HepG2 (cell line): ENCODE measurements around the gene ARF5. TPM values are rescaled to one million over a fixed set of nuclear protein-coding genes. Genes with fewer than 3 reads are reported as not detected.

Experiments
- ATF5 ChIP-seq: sonication (generic); formaldehyde crosslinking; IDR thresholded peaks from 2 replicates; pipeline ENCODE4 v1.4.0; 2020; ENCODE audit warnings: mild to moderate bottlenecking, low read depth, missing genetic modification reagents
- BORCS8-MEF2B ChIP-seq: sonication (generic); formaldehyde crosslinking; IDR thresholded peaks from 2 replicates; pipeline ENCODE4 v1.8.0; 2022; ENCODE audit warnings: mild to moderate bottlenecking, missing genetic modification reagents
- CBFB ChIP-seq: sonication (generic); formaldehyde crosslinking; IDR thresholded peaks from 2 replicates; pipeline ENCODE4 v1.4.0; 2020; ENCODE audit warnings: missing genetic modification reagents
- HIVEP1 ChIP-seq: sonication (generic); formaldehyde crosslinking; IDR thresholded peaks from 2 replicates; pipeline ENCODE4 v1.4.0; 2020; ENCODE audit warnings: mild to moderate bottlenecking, missing genetic modification reagents
- HMGA1 ChIP-seq: sonication (generic); formaldehyde crosslinking; conservative IDR thresholded peaks from 2 replicates; pipeline ENCODE4 v1.4.0; 2020; ENCODE audit warnings: missing genetic modification reagents
- HNF4G ChIP-seq, 2 experiments: sonication (generic) in 1 of 2; formaldehyde crosslinking in 1 of 2; IDR thresholded peaks; 2 replicates each; pipeline versions ENCODE4 v1.4.0 to v1.6.1; 2011 to 2020; ENCODE audit warnings: borderline replicate concordance in 2 of 2, low read depth in 2 of 2, mild to moderate bottlenecking in 2 of 2, low read length in 1 of 2, missing genetic modification reagents in 1 of 2, moderate library complexity in 1 of 2
- MEF2D ChIP-seq: sonication (generic); formaldehyde crosslinking; IDR thresholded peaks from 2 replicates; pipeline ENCODE4 v1.5.1; 2020; ENCODE audit warnings: mild to moderate bottlenecking, missing genetic modification reagents
- MIER2 ChIP-seq: IDR thresholded peaks from 2 replicates; pipeline ENCODE4 v1.6.1; 2016; ENCODE audit warnings: missing biosample characterization, missing genetic modification reagents
- MTF1 ChIP-seq: sonication (generic); formaldehyde crosslinking; IDR thresholded peaks from 2 replicates; pipeline ENCODE4 v1.5.0; 2020; ENCODE audit warnings: missing genetic modification reagents
- PAWR ChIP-seq: sonication (generic); formaldehyde crosslinking; IDR thresholded peaks from 2 replicates; pipeline ENCODE4 v1.4.0; 2020; ENCODE audit warnings: missing genetic modification reagents, mild to moderate bottlenecking, borderline replicate concordance
- PTBP1 ChIP-seq: fragments of 200-400 bp; formaldehyde crosslinking; IDR thresholded peaks from 2 replicates; pipeline ENCODE4 v1.6.1; 2018; ENCODE audit warnings: low read length, low read depth; ENCODE audit not compliant: poor library complexity, severe bottlenecking
- RORA ChIP-seq: sonication (generic); formaldehyde crosslinking; IDR thresholded peaks from 2 replicates; pipeline ENCODE4 v1.5.0; 2020; ENCODE audit warnings: mild to moderate bottlenecking, missing genetic modification reagents, moderate library complexity
- SRSF1 ChIP-seq: fragments of 200-400 bp; formaldehyde crosslinking; optimal IDR thresholded peaks from 2 replicates; pipeline ENCODE3; 2017; ENCODE audit warnings: mild to moderate bottlenecking, low read depth, low read length, moderate library complexity
- ZBTB3 ChIP-seq: sonication (generic); formaldehyde crosslinking; IDR thresholded peaks from 2 replicates; pipeline ENCODE4 v1.4.0; 2020; ENCODE audit warnings: low read depth, mild to moderate bottlenecking, moderate library complexity, missing genetic modification reagents, borderline replicate concordance
- ZBTB43 ChIP-seq: sonication (generic); formaldehyde crosslinking; conservative IDR thresholded peaks from 2 replicates; pipeline ENCODE4 v1.4.0; 2020; ENCODE audit warnings: missing genetic modification reagents
- ZBTB8A ChIP-seq: sonication (generic); formaldehyde crosslinking; IDR thresholded peaks from 2 replicates; pipeline ENCODE4 v1.4.0; 2020; ENCODE audit warnings: mild to moderate bottlenecking, low read depth, missing genetic modification reagents, borderline replicate concordance
- ZFP37 ChIP-seq: sonication (generic); formaldehyde crosslinking; IDR thresholded peaks from 2 replicates; pipeline ENCODE4 v1.4.0; 2020; ENCODE audit warnings: missing genetic modification reagents, borderline replicate concordance
- ZFP82 ChIP-seq: sonication (generic); formaldehyde crosslinking; IDR thresholded peaks from 2 replicates; pipeline ENCODE4 v1.5.1; 2020; ENCODE audit warnings: mild to moderate bottlenecking, missing genetic modification reagents, borderline replicate concordance
- ZNF10 ChIP-seq: sonication (generic); formaldehyde crosslinking; IDR thresholded peaks from 2 replicates; pipeline ENCODE4 v1.4.0; 2020; ENCODE audit warnings: mild to moderate bottlenecking, low read depth, missing genetic modification reagents, borderline replicate concordance
- ZNF343 ChIP-seq: sonication (generic); formaldehyde crosslinking; IDR thresholded peaks from 2 replicates; pipeline ENCODE4 v1.4.0; 2020; ENCODE audit warnings: mild to moderate bottlenecking, missing genetic modification reagents
- ZNF510 ChIP-seq: sonication (generic); formaldehyde crosslinking; IDR thresholded peaks from 2 replicates; pipeline ENCODE4 v1.4.0; 2020; ENCODE audit warnings: low read depth, mild to moderate bottlenecking, missing genetic modification reagents
- ZNF546 ChIP-seq: sonication (generic); formaldehyde crosslinking; conservative IDR thresholded peaks from 2 replicates; pipeline ENCODE4 v1.8.1; 2023; ENCODE audit warnings: mild to moderate bottlenecking, missing genetic modification reagents
- ZNF562 ChIP-seq: sonication (generic); formaldehyde crosslinking; IDR thresholded peaks from 2 replicates; pipeline ENCODE4 v1.8.0; 2022; ENCODE audit warnings: missing genetic modification reagents, borderline replicate concordance
- ZNF678 ChIP-seq: sonication (generic); formaldehyde crosslinking; IDR thresholded peaks from 2 replicates; pipeline ENCODE4 v1.4.0; 2020; ENCODE audit warnings: mild to moderate bottlenecking, missing genetic modification reagents
- ZNF776 ChIP-seq: sonication (generic); formaldehyde crosslinking; IDR thresholded peaks from 2 replicates; pipeline ENCODE4 v1.4.0; 2020; ENCODE audit warnings: mild to moderate bottlenecking, missing genetic modification reagents
- polyA plus RNA-seq, 8 experiments: library from polyadenylated mRNA; depleted of rRNA in 3 of 8; stranded (reverse) in 7 of 8; unstranded in 1 of 8; fragments of >200 nt; fragmentation: Illumina TruSeq in 4 of 8; extraction: Trizol in 4 of 8; gene quantifications; 2 replicates each; pipeline versions ENCODE4 v1.2.1 to v1.2.3, GENCODE V29; 2011 to 2016; ENCODE audit warnings: low read depth in 4 of 8, missing spikeins in 1 of 8, mixed read lengths in 1 of 8; ENCODE audit not compliant: insufficient read depth in 1 of 8
- total RNA-seq, 5 experiments: library from RNA; depleted of rRNA; stranded (reverse); fragments of >200 nt; fragmentation: Illumina TruSeq; extraction: Trizol; gene quantifications; 2 replicates each; pipeline ENCODE4 v1.2.3, GENCODE V29; 2016; ENCODE audit warnings: low read depth in 1 of 5
- TF ChIP-seq, protein P1 (sequence below): sonication (generic); formaldehyde crosslinking; IDR thresholded peaks from 2 replicates; pipeline ENCODE4 v1.8.1; 2023; ENCODE audit warnings: mild to moderate bottlenecking, missing genetic modification reagents
- TF ChIP-seq, protein P2 (sequence below): sonication (generic); formaldehyde crosslinking; IDR thresholded peaks from 2 replicates; pipeline ENCODE4 v1.4.0; 2020; ENCODE audit warnings: missing genetic modification reagents, borderline replicate concordance

The ARF5 gene
- total and polyA plus RNA-seq, 2 of the 13 experiments (the other 11 are each of a cell fraction or from before 2014, with no cell fraction given), result 109 to 135 TPM

- TF ChIP-seq ZNF10 (CRISPR knock-in tag) (no peak), ZFP37 (CRISPR knock-in tag) (no peak), ZNF343 (CRISPR knock-in tag) (no peak), PAWR (CRISPR knock-in tag) (no peak), PTBP1 (no peak), HIVEP1 (CRISPR knock-in tag) (no peak; the same call in 1 of the 2 replicates), ZNF546 (CRISPR knock-in tag) (no peak), ZNF776 (no peak), CBFB (no peak), ZBTB3 (CRISPR knock-in tag) (no peak), SRSF1 (no peak), ZBTB43 (CRISPR knock-in tag) (no peak), MEF2D (CRISPR knock-in tag) (no peak), MTF1 (no peak), HNF4G (IDR thresholded peaks at IDR 0.05; ENCODE audit: borderline replicate concordance, low read depth, low read length) (peak; percentile 63; the same call in 1 of the 2 replicates), HNF4G (CRISPR knock-in tag; IDR thresholded peaks at IDR 0.05; ENCODE audit: borderline replicate concordance, low read depth) (peak; percentile 67; the same call in 1 of the 2 replicates), HMGA1 (CRISPR knock-in tag) (no peak), ATF5 (no peak), ZNF678 (CRISPR knock-in tag) (no peak), RORA (CRISPR knock-in tag) (no peak), MIER2 (CRISPR knock-in tag) (no peak), ZBTB8A (CRISPR knock-in tag) (no peak), ZFP82 (no peak), ZNF562 (CRISPR knock-in tag) (no peak), BORCS8-MEF2B (CRISPR knock-in tag) (no peak), ZNF510 (CRISPR knock-in tag) (no peak)
- TF ChIP-seq, protein P1, sequence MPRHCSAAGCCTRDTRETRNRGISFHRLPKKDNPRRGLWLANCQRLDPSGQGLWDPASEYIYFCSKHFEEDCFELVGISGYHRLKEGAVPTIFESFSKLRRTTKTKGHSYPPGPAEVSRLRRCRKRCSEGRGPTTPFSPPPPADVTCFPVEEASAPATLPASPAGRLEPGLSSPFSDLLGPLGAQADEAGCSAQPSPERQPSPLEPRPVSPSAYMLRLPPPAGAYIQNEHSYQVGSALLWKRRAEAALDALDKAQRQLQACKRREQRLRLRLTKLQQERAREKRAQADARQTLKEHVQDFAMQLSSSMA (CRISPR knock-in tag), result no peak
- TF ChIP-seq, protein P2, sequence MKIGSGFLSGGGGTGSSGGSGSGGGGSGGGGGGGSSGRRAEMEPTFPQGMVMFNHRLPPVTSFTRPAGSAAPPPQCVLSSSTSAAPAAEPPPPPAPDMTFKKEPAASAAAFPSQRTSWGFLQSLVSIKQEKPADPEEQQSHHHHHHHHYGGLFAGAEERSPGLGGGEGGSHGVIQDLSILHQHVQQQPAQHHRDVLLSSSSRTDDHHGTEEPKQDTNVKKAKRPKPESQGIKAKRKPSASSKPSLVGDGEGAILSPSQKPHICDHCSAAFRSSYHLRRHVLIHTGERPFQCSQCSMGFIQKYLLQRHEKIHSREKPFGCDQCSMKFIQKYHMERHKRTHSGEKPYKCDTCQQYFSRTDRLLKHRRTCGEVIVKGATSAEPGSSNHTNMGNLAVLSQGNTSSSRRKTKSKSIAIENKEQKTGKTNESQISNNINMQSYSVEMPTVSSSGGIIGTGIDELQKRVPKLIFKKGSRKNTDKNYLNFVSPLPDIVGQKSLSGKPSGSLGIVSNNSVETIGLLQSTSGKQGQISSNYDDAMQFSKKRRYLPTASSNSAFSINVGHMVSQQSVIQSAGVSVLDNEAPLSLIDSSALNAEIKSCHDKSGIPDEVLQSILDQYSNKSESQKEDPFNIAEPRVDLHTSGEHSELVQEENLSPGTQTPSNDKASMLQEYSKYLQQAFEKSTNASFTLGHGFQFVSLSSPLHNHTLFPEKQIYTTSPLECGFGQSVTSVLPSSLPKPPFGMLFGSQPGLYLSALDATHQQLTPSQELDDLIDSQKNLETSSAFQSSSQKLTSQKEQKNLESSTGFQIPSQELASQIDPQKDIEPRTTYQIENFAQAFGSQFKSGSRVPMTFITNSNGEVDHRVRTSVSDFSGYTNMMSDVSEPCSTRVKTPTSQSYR (CRISPR knock-in tag), result no peak
Observed at GRCh38 chr7:127582361-127582760, 5.8 kb upstream of the ARF5 start (continued).
